ACHN (cell line): ENCODE data around the gene LCP2.

ENCODE experiments used
- DNase-seq: peaks from one replicate; pipeline ENCODE4 v3.0.0-alpha.2; 2015
- in situ Hi-C: cut with HindIII; loops from 2 replicates; pipeline ENCODE4 v1.10.0; 2017; ENCODE audit warnings: low sequenced_read_pairs, low pct_ligation_motif_present, low pct_unique_long_range_greater_than_20kb

Gene LCP2

DNA sequence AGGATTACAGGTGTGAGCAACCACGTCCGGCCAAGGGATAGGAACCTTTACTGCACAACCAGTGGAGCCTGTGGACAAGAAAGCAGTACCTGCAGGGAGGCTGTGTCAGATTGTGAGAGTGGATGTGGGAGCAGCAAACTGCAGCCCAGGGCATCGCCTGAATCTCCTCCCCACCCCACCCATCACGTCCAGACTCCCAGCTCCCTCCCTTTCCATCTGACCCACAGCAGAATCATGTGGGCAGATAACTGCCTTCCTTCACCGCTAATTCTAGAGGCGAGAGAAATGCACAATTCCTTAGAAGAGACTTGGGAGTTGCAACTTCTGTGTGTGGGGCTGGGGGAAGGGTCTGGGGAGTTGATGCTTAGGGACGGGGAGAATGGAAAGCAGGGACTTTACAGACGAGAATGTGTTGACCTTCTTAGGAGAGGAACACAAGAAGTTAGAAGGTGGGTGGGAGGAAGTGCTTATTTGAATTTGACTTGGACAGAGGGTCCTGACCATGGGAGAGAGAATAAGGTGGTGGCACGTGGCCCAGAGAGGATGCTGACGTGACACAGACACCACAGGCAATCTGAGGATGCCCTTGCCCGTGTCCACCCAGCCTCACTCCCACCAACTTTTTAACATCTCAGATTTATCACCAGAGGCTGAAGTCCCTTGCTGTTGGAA lies 4.5 kb upstream of the LCP2 start:
- in situ Hi-C loops = no loop called here

GRCh38 chr5:170301149-170301548 lies 3.6 kb upstream of the LCP2 start:
- no peak for DNase-seq
- in situ Hi-C loops = no loop called here

More for the DNA sequence above, 4.5 kb upstream of the LCP2 start:
- no peak for DNase-seq

GRCh38 chr5:170300361-170301013 lies 2.9 kb upstream of the LCP2 start:
- in situ Hi-C loops = no loop called here
- DNase-seq = no peak

DNA sequence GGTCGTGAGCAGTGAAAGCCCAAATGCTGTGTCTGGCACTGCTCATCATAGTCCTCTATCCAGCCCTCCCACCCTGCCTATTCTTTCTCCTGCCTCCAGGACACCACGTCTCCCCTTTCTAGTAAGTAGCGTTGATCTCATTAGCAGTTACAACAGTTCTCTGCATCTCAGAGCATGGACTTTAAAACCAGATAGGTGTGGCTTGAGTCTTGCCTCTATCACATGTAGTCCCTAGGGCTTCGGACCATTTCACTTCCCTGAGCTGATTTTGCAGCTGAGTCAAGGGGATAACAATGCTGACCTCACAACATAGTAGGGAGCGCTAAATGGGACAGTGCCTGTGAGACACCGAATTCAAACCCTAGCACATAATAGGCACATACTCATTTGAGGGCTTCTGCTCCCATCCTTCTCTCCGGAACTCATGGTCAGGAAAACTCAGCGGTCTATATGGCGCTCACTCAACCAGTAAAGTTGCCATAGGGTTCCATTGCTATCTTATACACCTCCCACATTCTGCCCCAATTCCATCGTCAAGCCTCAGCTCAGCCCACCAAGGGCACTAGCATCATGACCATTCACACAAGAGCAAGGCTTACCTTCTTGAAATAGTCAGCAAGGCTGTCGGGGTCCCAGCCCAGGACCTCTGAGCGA lies 515 bp downstream of the LCP2 start:
- no peak for DNase-seq
- in situ Hi-C loops = no loop called here

GRCh38 chr5:170296036-170296934 lies 1.3 kb downstream of the LCP2 start:
- no peak for DNase-seq
- in situ Hi-C loops = no loop called here

DNA sequence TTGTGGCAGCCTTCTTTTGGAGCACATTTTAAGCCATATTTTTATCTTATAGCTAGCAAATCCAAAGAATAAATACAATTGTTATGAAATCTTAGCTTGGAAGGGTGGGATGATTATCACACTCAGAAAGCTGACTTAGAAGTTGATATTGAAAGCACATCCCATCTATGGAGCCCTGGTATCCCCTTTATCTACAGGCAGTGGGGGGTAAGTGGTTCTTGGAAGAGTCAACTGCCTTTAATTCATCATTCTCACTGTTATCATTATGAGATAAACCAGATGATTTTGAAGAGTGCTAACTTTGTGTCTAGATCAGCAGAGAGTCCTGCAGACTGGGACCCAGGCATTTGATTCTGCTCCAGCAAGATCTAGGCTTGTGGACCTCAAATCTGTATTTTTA lies 3.0 kb downstream of the LCP2 start:
- in situ Hi-C loops = no loop called here

DNA sequence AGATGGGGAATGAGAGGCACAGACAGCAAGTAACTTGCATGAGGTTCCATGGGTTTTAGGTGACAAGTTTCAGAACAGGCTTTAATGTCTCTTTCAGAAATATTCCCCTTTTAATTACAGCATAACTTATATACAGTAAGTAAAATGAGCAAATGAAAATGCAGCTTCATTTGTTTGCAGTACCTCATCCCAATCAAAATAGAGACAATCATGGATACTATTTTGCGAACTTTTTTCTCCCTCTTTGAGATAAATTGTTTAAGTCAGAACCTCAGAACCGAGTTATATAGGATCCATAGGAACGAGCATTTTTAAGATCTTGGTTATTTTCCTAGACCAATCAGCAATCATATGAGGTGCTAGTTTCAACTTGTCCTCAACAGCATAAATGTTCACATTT lies 3.5 kb downstream of the LCP2 start:
- in situ Hi-C loops = no loop called here

More for the DNA sequence above, 3.0 kb downstream of the LCP2 start:
- no peak for DNase-seq

DNA sequence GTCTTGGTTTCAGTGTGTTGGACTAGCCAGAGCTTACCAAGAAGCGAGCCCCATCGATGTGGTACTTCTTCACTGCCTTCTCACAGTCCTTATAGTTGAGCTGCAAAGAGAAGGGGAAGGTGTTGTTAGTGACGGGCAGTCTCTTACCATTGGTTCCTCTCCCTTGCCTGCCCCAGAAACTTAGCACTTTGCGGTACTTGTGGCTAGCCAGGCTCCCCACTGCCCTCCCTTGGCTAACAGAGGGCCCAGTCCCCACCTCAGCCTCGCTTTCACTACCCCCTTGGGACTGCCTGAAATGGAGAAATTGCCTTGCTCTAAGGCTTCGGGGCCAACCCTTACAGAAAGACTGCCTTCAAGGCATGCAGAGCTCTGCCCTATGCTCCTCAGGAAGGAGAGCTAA lies 4.3 kb downstream of the LCP2 start:
- in situ Hi-C loops = no loop called here
- DNase-seq = no peak

More for the DNA sequence above, 3.5 kb downstream of the LCP2 start:
- no peak for DNase-seq

DNA sequence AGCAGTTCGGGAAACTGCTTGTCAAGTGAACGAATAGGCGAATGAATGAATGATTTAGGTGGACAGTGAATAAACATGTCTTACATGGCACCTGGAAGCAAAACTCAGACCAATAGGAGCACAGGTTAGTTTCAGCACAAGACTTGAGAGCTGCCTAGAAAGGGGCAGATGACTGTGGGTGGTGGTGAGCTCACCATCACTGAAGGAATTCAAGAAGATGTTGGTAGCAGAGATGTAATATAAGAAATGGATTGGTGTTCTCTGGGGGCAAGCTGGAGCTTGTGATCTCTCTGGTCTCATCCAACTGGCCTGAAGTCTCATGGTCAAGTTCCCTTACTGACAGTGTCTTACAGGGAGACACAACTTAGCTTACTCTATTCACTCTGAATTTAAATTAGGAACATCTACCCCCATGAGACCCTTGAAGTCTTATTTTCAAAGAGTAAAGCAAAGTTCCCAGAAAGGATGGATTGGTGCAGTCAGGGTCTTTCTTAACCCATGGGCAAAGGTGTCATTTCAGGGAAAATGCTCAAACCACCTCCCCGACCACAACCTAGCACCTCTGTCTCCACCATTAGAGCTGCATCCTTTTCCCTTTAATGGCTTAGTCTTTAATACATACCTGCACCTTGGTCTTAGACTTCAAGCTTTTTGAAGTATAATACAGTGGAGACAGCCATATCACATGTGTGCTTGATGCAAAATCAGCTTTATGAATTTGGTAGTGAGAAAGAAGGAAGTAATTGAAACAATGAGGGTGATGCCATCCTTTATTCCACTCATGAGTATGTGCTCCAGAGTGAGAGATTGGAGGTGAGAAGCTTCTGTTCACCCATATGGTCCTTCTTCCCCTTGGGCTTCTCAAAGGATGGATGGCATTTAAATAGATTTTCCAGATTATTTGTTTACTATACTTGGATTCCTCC lies 5.1 kb downstream of the LCP2 start:
- no peak for DNase-seq
- in situ Hi-C loops = no loop called here

DNA sequence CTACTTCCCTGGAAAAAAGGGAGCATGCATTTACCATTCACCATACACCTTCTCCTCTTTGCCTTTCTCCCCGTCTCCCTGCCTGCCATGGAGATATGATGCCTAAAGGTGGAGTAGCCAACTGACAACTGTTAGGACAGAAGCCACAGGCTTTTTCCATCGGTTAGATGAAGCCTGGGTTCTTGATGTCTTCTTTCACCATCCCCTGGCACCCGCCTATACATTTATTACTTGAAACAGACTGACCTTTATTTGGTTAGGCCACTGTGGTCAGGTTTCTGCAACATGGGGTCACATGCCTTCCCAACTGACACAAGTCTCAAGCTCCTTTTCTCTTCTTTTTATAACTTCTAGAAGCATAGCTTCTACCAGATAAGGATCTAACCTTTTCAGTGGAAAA lies 7.1 kb downstream of the LCP2 start:
- no peak for DNase-seq
- in situ Hi-C loops = no loop called here

DNA sequence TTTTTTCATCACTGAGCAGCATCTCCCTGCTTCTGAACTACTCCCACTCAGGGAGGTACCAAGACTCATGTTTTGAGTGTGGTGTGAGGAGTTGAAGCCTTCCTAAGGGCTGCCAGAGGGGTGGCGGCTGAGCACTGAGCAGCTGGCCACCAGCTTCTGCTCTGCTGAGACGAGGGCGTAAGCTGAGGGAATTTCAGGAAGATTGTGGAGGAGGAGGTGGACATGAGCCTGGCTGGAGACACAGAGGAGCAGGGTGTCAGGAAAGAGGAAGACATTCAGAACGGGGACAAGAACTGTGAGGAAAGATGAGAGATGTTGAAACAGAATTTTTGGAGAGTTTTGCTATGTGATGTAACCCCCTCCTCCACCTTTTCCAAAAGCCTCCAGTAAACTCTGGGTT lies 7.8 kb downstream of the LCP2 start:
- no peak for DNase-seq
- in situ Hi-C loops = no loop called here

- DNase-seq = no peak
- in situ Hi-C loops = no loop called here
These were observed 8.5 kb downstream of the LCP2 start for GRCh38 chr5:170289121-170289520.

DNA sequence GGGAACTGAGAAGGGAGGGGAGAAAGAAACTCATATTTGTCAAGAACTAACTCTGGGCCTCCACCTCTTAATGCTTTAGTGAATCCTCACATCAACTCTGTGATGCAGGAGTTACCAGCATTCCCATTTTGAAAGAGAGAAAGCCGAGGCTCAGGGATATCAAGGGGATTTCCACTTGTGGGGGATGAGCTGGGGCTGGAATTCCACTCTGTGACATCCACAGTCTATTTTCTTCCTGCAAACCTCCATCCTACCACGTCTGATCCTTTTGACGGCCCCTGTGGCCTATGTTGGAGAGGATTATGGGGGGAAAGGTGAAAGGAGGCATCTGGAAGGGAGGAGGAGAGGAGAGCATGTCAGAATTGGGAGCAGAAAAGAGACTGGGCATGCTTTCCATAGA lies 9.0 kb downstream of the LCP2 start:
- in situ Hi-C loops = no loop called here

DNA sequence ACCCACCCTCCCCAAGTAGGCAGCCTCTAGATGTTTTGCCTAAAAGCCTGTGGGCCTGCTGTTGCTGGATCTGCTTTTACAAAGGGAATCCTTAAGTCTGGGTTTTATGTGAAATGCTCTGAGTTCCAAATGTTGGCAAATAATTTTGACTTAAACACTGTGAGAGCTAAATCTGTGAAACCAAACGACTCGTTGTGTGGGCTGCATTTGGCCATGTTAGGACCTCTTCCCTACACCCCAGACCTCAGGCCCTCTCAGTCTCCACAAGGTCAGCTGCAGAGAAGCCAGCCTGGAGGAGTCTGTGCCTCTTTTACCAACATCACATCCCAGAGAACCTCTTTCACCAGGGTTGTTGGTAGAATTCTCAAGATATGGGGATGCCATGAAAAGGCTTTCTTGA lies 9.4 kb downstream of the LCP2 start:
- DNase-seq = no peak
- in situ Hi-C loops = no loop called here

More for the DNA sequence above, 9.0 kb downstream of the LCP2 start:
- no peak for DNase-seq

- in situ Hi-C loops = no loop called here
- no peak for DNase-seq
These were observed 10.0 kb downstream of the LCP2 start for GRCh38 chr5:170287532-170287931.

GRCh38 chr5:170286386-170286925 lies 11.1 kb downstream of the LCP2 start:
- DNase-seq = no peak
- in situ Hi-C loops = no loop called here

DNA sequence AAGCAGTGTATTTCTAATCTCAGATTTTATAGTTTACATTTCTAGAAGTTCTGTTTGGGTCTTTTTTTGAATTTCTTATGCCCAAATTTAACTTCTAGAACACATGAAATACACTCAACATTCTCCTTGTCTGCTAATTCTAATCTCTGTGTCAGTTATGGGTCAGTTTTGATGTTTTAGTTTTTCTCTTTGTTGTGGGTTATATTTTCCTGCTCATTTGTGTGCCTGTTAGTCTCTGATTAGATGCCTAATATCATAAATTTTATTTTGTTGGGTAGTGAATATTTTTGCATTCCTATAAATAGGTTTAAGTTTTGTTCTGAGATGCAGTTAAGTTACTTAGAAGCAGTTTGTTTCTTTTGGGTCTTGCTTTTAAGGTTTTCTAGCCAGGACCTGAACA lies 12.4 kb downstream of the LCP2 start:
- in situ Hi-C loops = no loop called here
- no peak for DNase-seq

DNA sequence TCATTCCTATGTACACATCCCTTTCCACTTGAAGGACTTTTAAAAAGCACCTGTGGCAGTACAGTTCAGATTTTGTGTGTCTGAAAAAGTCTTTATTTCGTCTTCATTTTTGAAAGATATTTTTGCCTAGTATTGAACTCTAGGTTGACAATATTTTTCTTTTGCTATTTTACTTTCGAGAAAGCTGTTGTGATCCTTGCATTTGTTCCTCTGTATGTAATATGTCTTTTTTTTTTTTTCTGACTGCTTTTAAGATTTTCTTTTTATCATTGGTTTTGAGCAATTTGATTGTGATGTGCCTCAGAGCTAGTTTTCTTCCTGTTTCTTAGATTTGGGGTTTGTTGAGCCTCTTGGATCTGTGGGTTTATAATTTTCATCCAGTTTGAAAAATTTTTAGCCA lies 13.3 kb downstream of the LCP2 start:
- DNase-seq = no peak
- in situ Hi-C loops = no loop called here
